NCI-H1105 (cell line): ENCODE results near the gene PARP12.

Experiments used
- DNase-seq: peaks from one replicate; lab custom pipeline; 2025; lab: John Stamatoyannopoulos, UW

Gene PARP12

DNA sequence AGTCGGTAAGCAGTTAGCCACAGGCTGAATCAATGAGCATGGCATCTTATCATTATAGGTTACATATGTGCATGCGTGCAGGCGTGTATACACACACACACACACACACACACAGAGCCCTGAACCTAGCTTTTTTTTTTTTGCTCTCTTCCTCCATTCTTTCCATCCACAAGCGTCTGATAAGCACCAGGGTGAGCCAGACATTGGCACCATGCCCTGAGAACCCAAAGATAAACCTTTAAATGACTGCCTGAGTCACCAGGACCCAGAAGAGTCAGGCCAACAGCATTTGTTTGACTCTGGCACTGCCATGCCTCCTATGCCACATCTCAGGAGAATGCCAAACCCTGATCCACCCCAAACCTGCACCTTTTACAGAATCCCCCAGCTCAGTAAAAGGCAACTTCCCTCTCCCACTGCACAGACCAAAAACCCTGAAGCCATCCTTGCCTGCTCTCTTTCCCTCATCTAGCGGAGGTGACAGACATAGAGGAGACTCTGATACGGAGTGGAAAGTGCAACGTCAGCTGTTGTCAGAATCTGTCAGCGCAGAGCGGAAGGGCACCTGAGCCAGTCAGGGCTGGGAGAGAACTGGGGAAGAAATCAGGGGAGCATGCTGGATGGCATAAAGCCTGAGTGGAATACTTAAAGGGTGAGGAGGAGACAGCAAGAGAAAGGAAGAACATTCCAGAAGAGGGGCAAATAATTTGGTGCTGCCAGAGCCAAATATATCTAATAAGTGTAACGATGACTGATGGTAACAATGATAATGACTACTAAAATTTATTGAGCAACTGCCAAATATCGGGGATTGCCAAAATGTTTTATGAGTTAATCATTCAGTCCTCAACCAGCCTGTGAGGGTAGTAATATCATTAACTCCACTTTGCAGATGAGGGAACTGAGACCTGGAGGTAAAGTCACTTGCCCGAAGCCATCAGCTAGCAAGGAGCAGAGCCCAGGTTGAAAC lies 3.2 kb downstream of the PARP12 start:
- no peak for DNase-seq

DNA sequence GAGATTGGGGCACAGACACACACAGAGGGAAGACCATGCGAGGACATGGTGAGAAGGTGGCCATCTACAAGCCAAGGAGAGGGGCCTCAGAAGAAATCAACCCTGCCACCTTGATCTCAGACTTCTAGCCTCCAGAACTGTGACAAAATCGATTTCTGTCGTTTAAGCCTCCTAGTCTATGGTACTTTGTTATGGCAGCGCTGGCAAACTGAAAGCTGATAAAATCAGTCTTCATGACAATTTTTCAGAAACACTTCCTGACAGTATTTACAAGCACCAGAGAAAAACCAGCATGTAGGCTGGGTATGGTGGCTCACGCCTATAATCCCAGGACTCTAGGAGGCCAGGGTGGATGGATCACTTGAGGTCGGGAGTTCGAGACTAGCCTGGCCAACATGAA lies 4.2 kb downstream of the PARP12 start:
- no peak for DNase-seq

DNA sequence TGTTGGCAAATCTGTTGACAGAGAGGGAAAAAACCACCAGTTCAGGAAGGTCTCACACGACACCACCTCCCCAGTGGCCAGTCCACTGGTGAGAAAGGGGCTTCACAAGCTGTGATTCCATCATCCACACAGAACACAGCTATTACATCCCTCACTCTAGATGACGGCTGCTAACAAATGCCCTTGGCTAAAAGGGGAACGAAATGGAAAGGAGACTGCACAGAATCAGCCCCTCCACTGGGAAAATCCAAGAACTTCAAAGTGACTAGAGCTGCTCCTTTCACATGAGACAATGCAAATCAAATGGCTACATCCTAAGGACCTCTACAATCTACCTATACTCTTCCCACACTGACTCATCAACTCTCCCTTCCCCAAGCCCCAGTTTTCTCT lies 5.6 kb downstream of the PARP12 start:
- no peak for DNase-seq

DNA sequence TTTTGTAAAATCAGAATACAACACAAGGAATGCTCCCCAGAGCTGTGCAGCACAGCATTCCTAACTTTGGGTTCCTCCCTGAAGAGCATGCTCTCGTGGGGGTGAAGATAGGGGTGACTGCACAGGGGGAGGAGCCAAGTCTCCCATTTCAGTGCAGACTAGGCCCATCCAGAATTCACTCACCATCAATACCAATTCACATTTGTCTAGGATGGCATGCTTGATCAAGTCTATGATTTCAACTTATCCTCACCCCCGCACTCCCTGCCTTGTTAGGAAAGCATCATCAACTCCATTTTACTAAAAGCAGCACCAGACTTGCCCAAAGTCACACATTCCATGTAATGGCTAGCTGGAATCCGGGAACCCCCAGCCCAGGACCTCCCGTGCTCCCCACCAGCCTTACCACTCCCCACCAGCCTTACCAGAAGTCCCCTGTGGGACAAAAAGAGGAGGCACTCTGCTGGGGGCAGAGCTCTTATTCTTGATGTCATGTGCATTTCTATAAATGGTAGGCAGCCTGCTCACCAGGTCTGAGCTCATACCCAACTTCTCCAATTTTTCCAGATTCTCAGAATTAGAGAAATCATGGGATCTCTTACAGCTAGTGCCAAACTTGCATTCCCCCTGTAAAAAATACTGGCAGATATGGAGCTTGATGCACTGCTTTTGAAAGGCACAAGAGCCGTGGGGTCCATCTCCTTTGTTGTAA lies 6.2 kb downstream of the PARP12 start:
- DNase-seq: no peak

DNA sequence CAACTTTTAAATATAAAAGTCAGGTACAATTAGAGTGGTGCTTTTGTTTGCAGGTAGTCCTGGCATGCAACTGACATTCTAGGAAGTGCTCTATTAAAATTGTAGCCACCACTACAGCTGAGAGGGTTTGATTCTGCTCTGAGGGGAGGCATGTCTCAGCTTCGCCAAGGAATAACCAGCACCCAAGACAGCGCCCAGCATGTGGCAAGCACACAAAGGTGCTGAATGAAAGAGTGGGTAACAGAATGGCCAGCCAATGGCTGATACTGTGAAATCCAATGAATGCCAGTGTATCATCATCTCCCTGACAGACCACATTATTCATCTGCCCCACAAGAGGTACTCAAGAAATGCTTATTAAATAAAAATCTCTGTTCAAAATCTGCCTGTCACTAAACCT lies 6.9 kb downstream of the PARP12 start:
- no peak for DNase-seq

DNA sequence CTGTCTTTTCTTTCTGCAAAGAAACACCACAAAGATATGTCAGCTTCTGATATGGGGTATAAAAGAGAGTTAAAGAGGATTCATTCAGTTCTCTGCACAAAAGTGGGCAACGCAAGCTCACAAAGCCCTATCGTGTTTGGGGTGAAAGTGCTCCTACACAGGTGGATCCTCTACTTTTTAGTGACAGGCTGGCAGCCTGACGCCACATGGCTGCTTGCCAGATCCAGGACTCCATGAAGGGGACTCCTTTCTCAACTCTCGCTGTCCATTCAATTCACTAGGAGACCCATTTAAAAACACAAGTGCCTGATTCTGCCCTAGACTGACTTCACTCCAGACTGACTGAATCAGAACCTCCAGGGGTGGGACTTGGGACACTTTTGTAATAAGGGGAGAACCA lies 8.0 kb downstream of the PARP12 start:
- no peak for DNase-seq

DNA sequence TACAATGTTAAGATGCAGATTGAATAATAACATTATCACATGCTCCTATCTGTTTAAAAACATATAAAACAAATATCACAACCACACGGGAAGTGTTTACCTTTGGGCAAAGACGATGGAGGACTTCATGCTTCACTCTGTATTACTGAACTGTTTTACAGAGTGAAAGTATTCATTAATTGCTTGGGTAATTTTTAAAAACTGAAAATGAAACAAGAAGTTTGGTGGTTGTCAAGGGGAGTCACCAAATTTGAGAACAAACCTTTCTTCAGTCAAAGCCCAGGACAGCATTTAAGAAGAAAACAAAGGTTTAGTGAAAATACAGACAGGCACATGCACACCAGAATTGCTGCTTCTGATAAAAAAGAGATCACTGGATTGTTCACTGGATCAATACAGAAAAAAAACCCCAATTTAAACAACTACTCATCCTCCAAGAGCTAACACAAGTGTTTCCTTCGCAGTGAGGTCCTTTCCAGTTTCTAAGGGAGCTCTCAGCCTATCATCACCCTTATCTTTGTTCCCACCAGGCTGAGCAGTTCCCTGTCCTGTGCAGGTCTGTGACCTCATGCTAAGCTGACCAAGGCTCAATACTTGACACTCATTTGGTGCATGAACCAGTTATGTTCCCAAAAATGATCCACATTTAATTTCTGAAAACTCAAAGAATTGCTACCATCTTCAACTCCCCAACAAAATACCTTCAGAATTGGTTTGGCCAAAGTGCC lies 8.8 kb downstream of the PARP12 start:
- no peak for DNase-seq

DNA sequence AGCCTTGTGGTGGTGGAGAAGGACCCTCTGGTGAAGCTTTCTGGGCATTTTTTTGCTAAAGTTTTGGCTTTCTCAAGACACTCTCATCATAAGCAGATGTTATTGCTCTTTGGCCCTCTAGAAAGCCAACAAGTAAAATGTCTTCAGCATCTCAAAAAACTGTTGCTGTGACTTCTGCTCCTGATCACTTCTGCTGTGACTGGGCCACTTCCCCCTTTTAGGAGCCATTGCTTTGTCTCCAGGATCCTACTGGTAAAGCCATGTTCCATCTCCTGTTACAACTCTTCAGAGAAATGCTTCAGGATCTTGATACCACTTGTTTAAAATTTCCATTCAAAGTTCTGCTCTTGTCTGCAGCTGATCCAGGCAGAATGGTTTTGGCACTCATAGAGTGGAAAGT lies 10.9 kb downstream of the PARP12 start:
- no peak for DNase-seq

DNA sequence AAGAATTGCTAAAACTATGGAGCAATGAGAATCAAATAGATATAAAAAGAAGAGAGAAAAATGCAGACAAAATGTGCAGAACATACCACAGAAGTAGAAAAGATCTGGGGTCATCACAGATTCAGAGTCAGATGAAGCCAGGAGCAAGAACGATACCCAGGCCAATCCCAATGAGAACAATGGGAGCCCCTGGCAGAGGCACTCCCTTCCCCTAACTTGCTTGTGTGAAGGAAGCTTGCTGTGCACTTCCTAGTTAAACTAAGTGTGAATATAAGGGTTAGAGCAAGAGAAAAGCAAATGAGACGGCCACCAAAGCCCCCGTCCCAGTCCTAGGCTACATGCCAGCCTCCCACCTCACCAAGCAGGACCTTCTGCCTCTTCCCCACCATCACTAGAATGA lies 12.7 kb downstream of the PARP12 start:
- no peak for DNase-seq

DNA sequence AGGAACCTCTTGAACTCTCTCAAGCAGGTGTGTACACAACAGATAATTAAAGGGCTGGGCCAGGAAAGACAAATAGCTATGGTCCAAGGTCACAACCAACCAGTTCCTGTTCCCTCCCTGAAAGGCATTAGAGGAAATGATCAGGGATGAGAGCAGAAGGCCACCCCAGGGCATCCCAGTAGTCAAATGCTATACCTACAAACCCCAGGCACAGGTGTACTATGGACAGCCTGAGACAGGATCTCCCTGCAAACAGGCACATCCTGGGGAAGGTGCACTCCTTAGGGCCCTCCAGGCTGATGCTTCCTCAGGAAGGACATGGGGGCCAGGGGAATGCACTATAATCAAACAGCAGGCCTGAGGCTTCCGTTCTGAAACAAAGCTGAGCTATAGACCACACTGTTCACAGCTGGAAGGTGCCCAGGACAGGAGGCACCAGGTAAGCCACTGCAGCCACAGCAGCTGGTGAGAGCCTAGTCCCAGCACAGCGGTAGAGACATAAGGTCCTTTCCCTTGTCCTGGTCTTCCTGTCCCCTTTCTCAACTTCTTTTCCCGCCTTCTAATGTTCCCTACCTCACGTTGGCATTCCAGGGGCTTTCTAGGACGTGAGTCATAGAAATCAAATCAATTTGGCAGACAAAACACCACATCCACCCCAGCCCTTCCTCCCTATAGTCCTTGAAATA lies 13.3 kb downstream of the PARP12 start:
- no peak for DNase-seq

DNA sequence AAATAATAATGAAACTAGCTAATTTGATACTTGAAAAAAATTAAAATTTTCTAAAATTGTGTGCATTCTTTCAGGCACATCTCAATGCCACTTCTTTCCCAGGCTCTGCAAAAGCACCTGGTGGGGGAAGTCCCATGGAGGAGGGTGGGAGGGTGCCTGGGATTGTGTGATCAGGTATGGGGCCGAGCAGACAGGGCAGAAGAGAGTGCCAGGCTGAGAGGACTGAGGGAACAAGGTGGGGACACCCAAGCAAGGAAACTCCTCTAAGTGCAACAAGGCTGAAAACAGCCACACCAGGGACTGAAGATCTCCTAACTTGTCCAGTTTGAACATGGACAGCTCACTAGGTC lies 13.8 kb downstream of the PARP12 start:
- no peak for DNase-seq

DNA sequence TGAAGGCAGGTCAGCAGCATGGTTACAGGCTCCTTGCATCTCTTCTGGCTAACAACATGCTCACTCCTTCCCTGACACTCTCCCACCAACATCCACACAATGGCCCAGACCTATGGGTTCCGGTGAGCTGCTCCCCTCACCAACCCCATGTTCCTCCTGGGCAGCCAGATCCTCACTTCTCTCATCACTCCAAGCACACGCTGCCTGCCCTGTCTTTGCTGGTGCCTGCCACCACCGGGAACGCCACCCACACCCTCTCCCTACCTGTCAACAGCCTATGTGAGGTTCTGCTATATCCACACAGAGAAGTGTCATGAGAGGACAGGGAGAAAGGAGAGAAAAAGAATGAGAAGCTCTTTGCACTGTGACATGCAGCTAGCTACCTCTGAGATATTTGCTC lies 14.6 kb downstream of the PARP12 start:
- DNase-seq: no peak

DNA sequence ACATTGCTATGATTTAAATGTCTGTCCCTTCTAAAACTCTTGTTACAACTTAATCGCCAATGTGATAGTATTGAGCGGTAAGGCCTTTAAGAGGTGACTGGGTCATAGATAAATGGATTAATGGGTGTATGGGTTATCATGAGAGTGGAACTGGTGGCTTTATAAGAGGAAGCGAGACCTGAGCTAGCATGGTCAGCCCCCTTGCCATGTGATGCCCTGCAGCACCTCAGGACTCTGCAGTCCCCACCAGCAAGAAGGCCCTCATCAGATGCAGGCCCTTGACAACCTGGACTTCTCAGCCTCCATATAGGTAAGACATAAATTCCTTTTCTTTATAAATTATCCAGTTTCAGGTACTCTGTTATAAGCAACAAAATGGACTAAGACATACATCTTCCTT lies 15.6 kb downstream of the PARP12 start:
- DNase-seq: no peak

DNA sequence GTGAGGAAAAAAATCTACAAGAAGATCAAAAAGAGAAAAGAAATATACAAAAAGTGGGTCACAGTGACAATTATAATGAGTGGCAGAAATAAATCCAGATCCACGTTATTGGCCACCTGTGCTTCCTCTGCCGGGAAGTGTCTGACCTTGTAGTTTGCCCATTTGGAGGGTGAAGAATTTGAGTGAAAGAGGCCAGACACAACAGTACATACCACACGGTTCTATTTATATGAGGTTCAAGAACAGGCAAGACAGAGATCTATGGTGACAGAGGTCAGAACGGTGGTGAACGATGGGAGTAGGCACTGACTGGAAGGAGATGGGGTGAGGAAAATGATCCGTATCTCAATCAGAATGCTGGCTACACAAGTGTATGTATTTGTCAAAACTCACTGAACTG lies 17.1 kb downstream of the PARP12 start:
- DNase-seq: no peak

DNA sequence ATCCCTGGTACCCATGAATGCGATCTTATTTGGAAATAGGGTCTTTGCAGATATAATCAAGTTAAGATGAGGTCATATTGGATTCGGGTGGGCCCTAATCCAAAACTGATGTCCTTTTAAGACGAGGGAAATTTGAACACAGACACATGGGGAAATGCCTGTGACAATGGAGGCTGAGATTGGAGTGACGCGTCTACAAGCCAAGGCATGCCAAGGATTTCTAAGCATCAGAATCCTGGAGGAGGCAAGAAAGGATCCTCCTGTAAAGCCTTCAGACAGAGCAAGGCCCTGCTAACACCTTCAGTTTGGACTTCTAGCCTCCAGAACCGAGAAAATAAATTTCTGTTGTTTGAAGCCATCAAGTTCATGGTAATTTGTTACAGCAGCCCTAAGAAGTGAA lies 18.5 kb downstream of the PARP12 start:
- DNase-seq: no peak

DNA sequence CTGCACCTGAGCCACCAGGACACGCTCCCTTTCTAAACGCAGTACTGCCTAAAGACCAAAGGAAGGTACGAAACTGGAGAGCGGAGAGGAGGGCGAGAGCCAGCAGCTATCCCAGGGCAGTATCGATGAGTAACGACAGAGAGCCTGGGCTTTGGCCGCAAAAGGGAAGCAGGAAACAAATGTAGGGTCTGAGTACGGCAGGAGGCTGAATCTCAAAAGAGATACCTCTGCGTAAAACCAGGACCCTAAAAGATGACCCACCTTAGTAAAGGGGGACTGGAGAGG lies 20.4 kb downstream of the PARP12 start:
- no peak for DNase-seq

DNA sequence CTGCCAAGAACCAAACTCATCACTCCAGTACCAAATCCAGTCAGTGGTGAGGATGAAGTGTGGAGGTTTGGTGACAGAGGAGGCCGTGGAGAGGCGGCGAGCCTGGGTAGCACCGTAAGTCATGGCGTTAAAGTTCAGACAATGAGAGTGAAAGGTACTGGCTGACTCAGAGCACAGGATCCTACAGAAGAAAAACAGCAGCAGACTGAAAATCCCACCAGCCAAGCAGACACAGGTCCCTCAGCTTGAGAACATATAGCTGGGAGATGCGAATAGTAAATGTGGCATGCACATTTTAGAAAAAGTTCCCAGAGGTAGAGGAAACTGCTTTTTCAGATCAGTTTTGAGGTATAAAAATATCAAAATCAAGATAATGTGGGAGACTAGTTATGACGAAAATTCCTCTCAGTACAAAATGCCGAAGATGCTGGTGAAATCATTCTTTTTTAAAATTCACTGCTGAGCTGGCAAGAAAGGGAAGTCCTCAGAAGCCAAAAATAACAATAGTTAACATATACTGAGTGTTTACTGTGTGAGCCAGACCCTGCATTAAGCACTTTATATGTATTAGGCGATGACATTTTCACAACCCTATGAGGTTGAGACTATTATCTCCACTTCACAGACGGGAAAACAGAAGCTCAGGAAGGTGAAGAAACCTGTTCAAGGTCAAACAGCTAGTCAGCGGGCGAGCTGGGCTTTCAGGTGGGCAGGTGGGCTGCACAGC lies 20.9 kb downstream of the PARP12 start:
- no peak for DNase-seq

DNA sequence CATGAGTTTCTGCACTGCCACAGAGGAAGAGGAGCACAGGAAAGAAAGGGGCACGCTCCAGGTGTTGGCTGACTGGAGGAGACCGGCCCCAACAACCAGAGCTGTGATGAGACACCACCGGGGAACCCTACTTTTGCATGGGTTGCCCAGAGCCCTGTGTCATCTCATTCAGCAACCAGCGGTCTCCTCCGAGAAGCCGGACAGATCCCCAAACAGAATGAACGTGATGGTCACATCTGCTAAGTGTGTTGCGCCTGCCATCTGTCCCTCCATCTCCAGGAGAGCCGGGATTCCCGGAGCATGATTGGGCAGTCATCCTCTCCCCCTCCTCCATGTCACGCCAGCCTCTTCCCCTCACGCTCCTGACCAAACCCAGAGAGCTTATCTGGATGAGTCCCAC lies 22.9 kb downstream of the PARP12 start:
- no peak for DNase-seq

DNA sequence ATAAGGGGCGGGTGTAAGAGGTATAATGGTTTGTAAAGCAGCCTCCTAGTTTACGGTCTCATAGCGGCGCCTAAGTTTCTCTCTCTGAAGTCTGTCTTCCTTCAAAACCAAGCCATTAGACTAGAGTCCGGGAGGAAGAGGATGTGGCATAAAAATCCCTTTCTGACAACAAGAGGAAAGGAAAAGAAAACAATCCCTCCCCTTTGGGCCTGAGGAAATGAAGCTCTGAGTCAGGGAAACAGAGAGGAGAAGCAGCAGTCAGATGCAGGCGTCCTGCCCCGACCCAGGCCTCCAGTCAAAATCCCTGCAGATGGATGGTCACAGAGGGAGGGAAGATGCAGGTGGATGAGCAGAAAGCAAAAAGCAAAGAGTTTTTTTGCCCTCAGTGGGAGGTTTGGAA lies 23.7 kb downstream of the PARP12 start:
- DNase-seq: no peak

DNA sequence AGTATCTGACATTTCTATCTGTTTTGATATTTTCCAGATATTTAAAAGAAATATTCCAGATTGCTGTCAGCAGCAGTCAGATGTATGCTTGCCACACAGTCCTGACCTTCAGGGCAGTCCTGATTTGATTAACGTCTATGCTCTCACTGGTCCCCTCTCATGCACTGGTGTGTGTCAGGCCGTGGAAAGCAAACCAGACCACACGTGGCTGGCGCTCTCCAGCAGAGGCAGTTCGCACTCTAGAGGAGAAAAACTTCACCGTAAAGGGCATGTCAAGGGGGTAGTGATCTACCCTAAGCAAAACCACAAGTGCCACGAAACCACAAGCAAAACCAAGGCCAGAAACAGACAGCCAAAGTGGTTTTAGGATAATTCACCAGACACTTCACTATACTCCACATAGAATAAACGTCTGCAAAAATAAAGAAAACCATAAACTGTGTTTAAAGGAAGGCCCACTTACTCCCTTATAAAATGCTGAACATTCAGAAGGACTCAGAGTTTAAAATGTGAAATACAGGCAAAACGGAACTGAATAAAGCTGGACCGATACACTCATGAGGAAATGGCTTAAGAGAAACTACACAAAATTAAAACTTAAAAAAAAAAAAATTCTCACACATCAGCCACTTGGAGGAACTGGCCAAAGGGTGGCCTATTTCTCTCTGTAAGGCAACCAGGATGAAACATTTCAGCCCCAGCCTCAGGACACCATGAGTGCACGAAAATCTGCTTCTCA lies 26.4 kb downstream of the PARP12 start:
- DNase-seq: no peak
